GM23338 (cell line): Measurements from ENCODE around the gene ZEB2. TPM values are rescaled to one million over a fixed set of nuclear protein-coding genes. Genes with fewer than 3 reads are reported as not detected.

ENCODE experiments used
- ATAC-seq: fragments of 200-7000 bp; cut with Tn5 transposase; 3 replicates; pipeline ENCODE4 v1.9.1; 2020
- DNase-seq: peaks from one replicate; pipeline ENCODE4 v3.0.0-alpha.2; 2015; ENCODE audit warnings: low spot score
- H2AFZ ChIP-seq: fragments of 200-600 bp; sonication (generic); 2 replicates; pipeline ENCODE4 v1.8.0; 2016; ENCODE audit warnings: antibody characterized with exemption, mild to moderate bottlenecking, moderate library complexity
- H3F3A ChIP-seq: fragments of 200-600 bp; sonication (generic); replicated peaks from 2 replicates; pipeline ENCODE4 v1.8.0; 2017; ENCODE audit warnings: antibody characterized with exemption, mixed run types, low read depth
- H3K27ac ChIP-seq: fragments of 200-600 bp; sonication (generic); 2 replicates; pipeline ENCODE4 v1.6.1; 2016; ENCODE audit warnings: low read depth
- H3K27me3 ChIP-seq: fragments of 200-600 bp; sonication (generic); 2 replicates; pipeline ENCODE4 v1.8.0; 2016; ENCODE audit warnings: mild to moderate bottlenecking, mixed run types, moderate library complexity; ENCODE audit not compliant: insufficient read depth
- H3K36me3 ChIP-seq: fragments of 200-600 bp; sonication (generic); 2 replicates; pipeline ENCODE4 v1.8.0; 2016; ENCODE audit warnings: mild to moderate bottlenecking; ENCODE audit not compliant: insufficient read depth
- H3K4me1 ChIP-seq: fragments of 200-600 bp; sonication (generic); 2 replicates; pipeline ENCODE4 v1.8.0; 2016; ENCODE audit warnings: mild to moderate bottlenecking, moderate library complexity; ENCODE audit not compliant: insufficient read depth
- H3K4me2 ChIP-seq: fragments of 200-600 bp; sonication (generic); 2 replicates; pipeline ENCODE4 v1.7.1; 2017; ENCODE audit warnings: mixed run types
- H3K4me3 ChIP-seq: fragments of 200-600 bp; sonication (generic); 2 replicates; pipeline ENCODE4 v1.6.1; 2016; ENCODE audit warnings: mixed run types
- H3K79me2 ChIP-seq: fragments of 200-600 bp; sonication (generic); replicated peaks from 2 replicates; pipeline ENCODE4 v1.8.0; 2017; ENCODE audit warnings: mild to moderate bottlenecking; ENCODE audit not compliant: insufficient read depth
- H3K9me2 ChIP-seq: fragments of 200-600 bp; sonication (generic); 2 replicates; pipeline ENCODE4 v1.8.0; 2017; ENCODE audit not compliant: insufficient read depth
- H4K20me1 ChIP-seq: fragments of 200-600 bp; sonication (generic); replicated peaks from 2 replicates; pipeline ENCODE4 v1.8.0; 2017; ENCODE audit warnings: mild to moderate bottlenecking; ENCODE audit not compliant: insufficient read depth
- H3K27ac Mint-ChIP-seq: 2 replicates; pipeline ENCODE4 v1.8.0; 2020; ENCODE audit warnings: inconsistent platforms, mild to moderate bottlenecking, moderate library complexity, mixed read lengths
- H3K27me3 Mint-ChIP-seq: 3 replicates; pipeline ENCODE4 v1.8.0; 2022; ENCODE audit warnings: low read depth, mild to moderate bottlenecking, moderate library complexity, mixed read lengths, inconsistent platforms; ENCODE audit not compliant: insufficient read depth, poor library complexity
- H3K36me3 Mint-ChIP-seq: 3 replicates; pipeline ENCODE4 v1.8.0; 2021; ENCODE audit warnings: low read depth, mild to moderate bottlenecking, inconsistent platforms, moderate library complexity, mixed read lengths
- H3K4me1 Mint-ChIP-seq: 3 replicates; pipeline ENCODE4 v1.8.0; 2020; ENCODE audit warnings: mild to moderate bottlenecking, inconsistent platforms, mixed read lengths
- H3K4me3 Mint-ChIP-seq: 3 replicates; pipeline ENCODE4 v1.8.0; 2021; ENCODE audit warnings: moderate library complexity, mild to moderate bottlenecking, inconsistent platforms, mixed read lengths
- H3K9me3 Mint-ChIP-seq: 3 replicates; pipeline ENCODE4 v1.8.0; 2020; ENCODE audit warnings: moderate library complexity, mild to moderate bottlenecking, inconsistent platforms, mixed read lengths
- CREB1 ChIP-seq: fragments of 250-450 bp; sonication (Bioruptor Pico); IDR thresholded peaks from 2 replicates; pipeline ENCODE4 v1.5.0; 2020; ENCODE audit warnings: low read depth, mild to moderate bottlenecking, moderate library complexity
- ETS1 ChIP-seq: IDR thresholded peaks from 2 replicates; pipeline ENCODE4 v1.6.1; 2016; ENCODE audit warnings: antibody characterized with exemption
- EZH2 ChIP-seq: fragments of 200-600 bp; sonication (generic); IDR thresholded peaks from one replicate; pipeline ENCODE4 v1.8.0; 2017; ENCODE audit warnings: antibody characterized with exemption, mild to moderate bottlenecking, low read depth; ENCODE audit not compliant: unreplicated experiment
- EZH2phosphoT487 ChIP-seq: fragments of 200-600 bp; sonication (generic); IDR thresholded peaks from one replicate; pipeline ENCODE4 v1.8.1; 2018; ENCODE audit warnings: antibody characterized with exemption; ENCODE audit not compliant: unreplicated experiment
- JUNB ChIP-seq: IDR thresholded peaks from one replicate; pipeline ENCODE4 v1.6.1; 2016; ENCODE audit warnings: antibody characterized with exemption; ENCODE audit not compliant: unreplicated experiment
- NANOG ChIP-seq: IDR thresholded peaks from 2 replicates; pipeline ENCODE4 v1.6.1; 2016; ENCODE audit warnings: antibody characterized with exemption, borderline replicate concordance
- POLR2AphosphoS5 ChIP-seq: IDR thresholded peaks from 2 replicates; pipeline ENCODE4 v1.6.1; 2016; ENCODE audit warnings: antibody characterized with exemption, low read depth
- REST ChIP-seq: IDR thresholded peaks from one replicate; pipeline ENCODE4 v1.6.1; 2018; ENCODE audit warnings: antibody characterized with exemption; ENCODE audit not compliant: unreplicated experiment
- STAT1 ChIP-seq: IDR thresholded peaks from one replicate; pipeline ENCODE4 v1.6.1; 2016; ENCODE audit warnings: antibody characterized with exemption; ENCODE audit not compliant: unreplicated experiment
- ZNF114 ChIP-seq: fragments of 250-450 bp; sonication (Bioruptor Pico); IDR thresholded peaks from 2 replicates; pipeline ENCODE4 v1.5.0; 2020; ENCODE audit warnings: mild to moderate bottlenecking, moderate library complexity
- ZNF331 ChIP-seq: fragments of 250-450 bp; sonication (Bioruptor Pico); IDR thresholded peaks from 2 replicates; pipeline ENCODE4 v1.5.0; 2020; ENCODE audit warnings: low read depth, mild to moderate bottlenecking, moderate library complexity
- polyA plus RNA-seq: library from polyadenylated mRNA; unstranded; fragments of >200 nt; fragmentation: Nextera tagmentation; extraction: Ambion mirVana; gene quantifications from 2 replicates; pipeline ENCODE4 v1.2.1, GENCODE V29; 2016
- total RNA-seq: library from RNA; depleted of rRNA; stranded (reverse); fragments of >200 nt; shearing (Covaris generic); gene quantifications from 2 replicates; pipeline ENCODE4 v1.2.3, GENCODE V29; 2014
- TF ChIP-seq, protein P1 (sequence below): fragments of 250-450 bp; sonication (Bioruptor Pico); IDR thresholded peaks from 2 replicates; pipeline ENCODE4 v1.5.0; 2020; ENCODE audit warnings: mild to moderate bottlenecking, moderate library complexity
- TF ChIP-seq, protein P2 (sequence below), 2 experiments: fragments of 200-600 bp in 1 of 2; sonication (generic) in 1 of 2; conservative IDR thresholded peaks; 2 replicates each; pipeline versions ENCODE4 v1.5.1 to v1.6.1; 2016 to 2017; ENCODE audit warnings: antibody characterized with exemption in 2 of 2, low read depth in 2 of 2, mild to moderate bottlenecking in 2 of 2, moderate library complexity in 1 of 2

Gene ZEB2
- total and polyA plus RNA-seq, 2 experiments from 2014 or later = 0.45 TPM; not detected in 1

DNA sequence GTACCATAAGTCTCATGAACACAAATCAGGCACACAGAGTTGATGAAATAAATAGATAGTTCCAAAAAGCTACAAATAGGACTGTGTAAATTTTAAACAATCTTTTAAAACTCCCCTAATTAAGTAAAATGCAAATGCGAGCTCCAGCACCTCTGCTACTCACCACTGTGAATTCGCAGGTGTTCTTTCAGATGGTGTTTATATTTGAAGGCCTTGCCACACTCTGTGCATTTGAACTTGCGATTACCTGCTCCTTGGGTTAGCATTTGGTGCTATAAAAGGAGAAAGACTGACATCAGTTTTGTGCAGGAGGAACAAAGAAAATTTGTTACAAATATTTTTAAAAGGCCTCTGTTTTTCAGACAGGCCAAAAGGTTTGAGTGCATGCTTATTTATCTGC is 118.9 kb downstream of the ZEB2 start:
- Mint-ChIP-seq H3K27me3 (no peaks in the 10 kb centered on the region), H3K27ac (no peak overlapping the region), H3K4me1 (peaks cover 19% of the 10 kb centered on the region), H3K4me3 (no peak overlapping the region), H3K9me3 (no peaks in the 10 kb centered on the region), H3K36me3 (no peaks in the 10 kb centered on the region)
- no peaks in the 10 kb centered on the region for H3K27me3 ChIP-seq
- H3K36me3 ChIP-seq = no peaks in the 10 kb centered on the region
- no peak overlapping the region for H2AFZ ChIP-seq
- no peaks in the 10 kb centered on the region for H3F3A ChIP-seq
- no peak overlapping the region for H3K4me2 ChIP-seq
- ATAC-seq (peak; percentile 51), DNase-seq (no peak)
- H3K9me2 ChIP-seq = peaks cover 13% of the 10 kb centered on the region
- H3K4me1 ChIP-seq = peaks cover 16% of the 10 kb centered on the region
- no peak overlapping the region for H3K27ac ChIP-seq
- H4K20me1 ChIP-seq = no peaks in the 10 kb centered on the region
- H3K79me2 ChIP-seq = no peaks in the 10 kb centered on the region
- TF ChIP-seq JUNB (no peak), POLR2AphosphoS5 (no peak), EZH2 (no peak), ETS1 (no peak), ZNF331 (CRISPR knock-in tag) (no peak), NANOG (no peak), ZNF114 (CRISPR knock-in tag) (no peak), CREB1 (no peak), REST (no peak), EZH2phosphoT487 (no peak), STAT1 (no peak)
- TF ChIP-seq, protein P1, sequence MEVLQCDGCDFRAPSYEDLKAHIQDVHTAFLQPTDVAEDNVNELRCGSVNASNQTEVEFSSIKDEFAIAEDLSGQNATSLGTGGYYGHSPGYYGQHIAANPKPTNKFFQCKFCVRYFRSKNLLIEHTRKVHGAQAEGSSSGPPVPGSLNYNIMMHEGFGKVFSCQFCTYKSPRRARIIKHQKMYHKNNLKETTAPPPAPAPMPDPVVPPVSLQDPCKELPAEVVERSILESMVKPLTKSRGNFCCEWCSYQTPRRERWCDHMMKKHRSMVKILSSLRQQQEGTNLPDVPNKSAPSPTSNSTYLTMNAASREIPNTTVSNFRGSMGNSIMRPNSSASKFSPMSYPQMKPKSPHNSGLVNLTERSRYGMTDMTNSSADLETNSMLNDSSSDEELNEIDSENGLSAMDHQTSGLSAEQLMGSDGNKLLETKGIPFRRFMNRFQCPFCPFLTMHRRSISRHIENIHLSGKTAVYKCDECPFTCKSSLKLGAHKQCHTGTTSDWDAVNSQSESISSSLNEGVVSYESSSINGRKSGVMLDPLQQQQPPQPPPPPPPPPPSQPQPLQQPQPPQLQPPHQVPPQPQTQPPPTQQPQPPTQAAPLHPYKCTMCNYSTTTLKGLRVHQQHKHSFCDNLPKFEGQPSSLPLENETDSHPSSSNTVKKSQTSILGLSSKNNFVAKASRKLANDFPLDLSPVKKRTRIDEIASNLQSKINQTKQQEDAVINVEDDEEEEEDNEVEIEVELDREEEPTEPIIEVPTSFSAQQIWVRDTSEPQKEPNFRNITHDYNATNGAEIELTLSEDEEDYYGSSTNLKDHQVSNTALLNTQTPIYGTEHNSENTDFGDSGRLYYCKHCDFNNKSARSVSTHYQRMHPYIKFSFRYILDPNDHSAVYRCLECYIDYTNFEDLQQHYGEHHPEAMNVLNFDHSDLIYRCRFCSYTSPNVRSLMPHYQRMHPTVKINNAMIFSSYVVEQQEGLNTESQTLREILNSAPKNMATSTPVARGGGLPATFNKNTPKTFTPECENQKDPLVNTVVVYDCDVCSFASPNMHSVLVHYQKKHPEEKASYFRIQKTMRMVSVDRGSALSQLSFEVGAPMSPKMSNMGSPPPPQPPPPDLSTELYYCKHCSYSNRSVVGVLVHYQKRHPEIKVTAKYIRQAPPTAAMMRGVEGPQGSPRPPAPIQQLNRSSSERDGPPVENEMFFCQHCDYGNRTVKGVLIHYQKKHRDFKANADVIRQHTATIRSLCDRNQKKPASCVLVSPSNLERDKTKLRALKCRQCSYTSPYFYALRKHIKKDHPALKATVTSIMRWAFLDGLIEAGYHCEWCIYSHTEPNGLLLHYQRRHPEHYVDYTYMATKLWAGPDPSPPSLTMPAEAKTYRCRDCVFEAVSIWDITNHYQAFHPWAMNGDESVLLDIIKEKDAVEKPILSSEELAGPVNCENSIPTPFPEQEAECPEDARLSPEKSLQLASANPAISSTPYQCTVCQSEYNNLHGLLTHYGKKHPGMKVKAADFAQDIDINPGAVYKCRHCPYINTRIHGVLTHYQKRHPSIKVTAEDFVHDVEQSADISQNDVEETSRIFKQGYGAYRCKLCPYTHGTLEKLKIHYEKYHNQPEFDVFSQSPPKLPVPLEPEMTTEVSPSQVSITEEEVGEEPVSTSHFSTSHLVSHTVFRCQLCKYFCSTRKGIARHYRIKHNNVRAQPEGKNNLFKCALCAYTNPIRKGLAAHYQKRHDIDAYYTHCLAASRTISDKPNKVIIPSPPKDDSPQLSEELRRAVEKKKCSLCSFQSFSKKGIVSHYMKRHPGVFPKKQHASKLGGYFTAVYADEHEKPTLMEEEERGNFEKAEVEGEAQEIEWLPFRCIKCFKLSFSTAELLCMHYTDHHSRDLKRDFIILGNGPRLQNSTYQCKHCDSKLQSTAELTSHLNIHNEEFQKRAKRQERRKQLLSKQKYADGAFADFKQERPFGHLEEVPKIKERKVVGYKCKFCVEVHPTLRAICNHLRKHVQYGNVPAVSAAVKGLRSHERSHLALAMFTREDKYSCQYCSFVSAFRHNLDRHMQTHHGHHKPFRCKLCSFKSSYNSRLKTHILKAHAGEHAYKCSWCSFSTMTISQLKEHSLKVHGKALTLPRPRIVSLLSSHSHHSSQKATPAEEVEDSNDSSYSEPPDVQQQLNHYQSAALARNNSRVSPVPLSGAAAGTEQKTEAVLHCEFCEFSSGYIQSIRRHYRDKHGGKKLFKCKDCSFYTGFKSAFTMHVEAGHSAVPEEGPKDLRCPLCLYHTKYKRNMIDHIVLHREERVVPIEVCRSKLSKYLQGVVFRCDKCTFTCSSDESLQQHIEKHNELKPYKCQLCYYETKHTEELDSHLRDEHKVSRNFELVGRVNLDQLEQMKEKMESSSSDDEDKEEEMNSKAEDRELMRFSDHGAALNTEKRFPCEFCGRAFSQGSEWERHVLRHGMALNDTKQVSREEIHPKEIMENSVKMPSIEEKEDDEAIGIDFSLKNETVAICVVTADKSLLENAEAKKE (CRISPR knock-in tag) = no peak
- TF ChIP-seq, protein P2, sequence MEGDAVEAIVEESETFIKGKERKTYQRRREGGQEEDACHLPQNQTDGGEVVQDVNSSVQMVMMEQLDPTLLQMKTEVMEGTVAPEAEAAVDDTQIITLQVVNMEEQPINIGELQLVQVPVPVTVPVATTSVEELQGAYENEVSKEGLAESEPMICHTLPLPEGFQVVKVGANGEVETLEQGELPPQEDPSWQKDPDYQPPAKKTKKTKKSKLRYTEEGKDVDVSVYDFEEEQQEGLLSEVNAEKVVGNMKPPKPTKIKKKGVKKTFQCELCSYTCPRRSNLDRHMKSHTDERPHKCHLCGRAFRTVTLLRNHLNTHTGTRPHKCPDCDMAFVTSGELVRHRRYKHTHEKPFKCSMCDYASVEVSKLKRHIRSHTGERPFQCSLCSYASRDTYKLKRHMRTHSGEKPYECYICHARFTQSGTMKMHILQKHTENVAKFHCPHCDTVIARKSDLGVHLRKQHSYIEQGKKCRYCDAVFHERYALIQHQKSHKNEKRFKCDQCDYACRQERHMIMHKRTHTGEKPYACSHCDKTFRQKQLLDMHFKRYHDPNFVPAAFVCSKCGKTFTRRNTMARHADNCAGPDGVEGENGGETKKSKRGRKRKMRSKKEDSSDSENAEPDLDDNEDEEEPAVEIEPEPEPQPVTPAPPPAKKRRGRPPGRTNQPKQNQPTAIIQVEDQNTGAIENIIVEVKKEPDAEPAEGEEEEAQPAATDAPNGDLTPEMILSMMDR (conservative IDR thresholded peaks at IDR 0.05; ENCODE audit: low read depth in 2 of 2) = no peak
- H3K4me3 ChIP-seq = no peak overlapping the region
